HG03354 (cell line): ENCODE measurements around the gene SYMPK.

Source experiments
- ATAC-seq: cut with Tn5 transposase; IDR thresholded peaks from one replicate; pipeline ENCODE4 v1.9.1; 2021; ENCODE audit warnings: mild to moderate bottlenecking; ENCODE audit not compliant: unreplicated experiment, poor library complexity, severe bottlenecking

The SYMPK gene

GRCh38 chr19:45828523-45828922, 34.4 kb downstream of the SYMPK start:
- no peak for ATAC-seq

- no peak for ATAC-seq
These were observed 35.4 kb downstream of the SYMPK start for GRCh38 chr19:45827459-45828093.

DNA sequence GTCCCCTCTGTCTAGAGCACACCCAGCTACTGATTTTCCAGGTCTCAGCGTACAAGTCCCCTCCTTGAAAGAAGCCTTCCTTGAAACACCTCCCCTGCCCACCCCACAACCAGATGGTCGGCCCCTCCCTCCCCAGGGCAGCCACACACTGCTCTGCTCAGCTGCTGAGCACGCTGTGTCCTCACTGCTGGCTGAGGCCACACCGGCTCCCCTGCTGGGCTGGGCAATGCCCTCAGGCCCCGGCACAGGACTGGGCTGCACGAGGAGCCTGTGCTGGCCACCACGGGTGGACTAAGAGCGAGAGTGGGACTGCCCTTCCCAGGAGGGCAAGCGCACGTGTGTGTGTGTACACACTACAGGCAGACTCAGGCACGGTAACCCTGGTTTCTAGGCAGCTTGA, 36.0 kb downstream of the SYMPK start:
- no peak for ATAC-seq

GRCh38 chr19:45825917-45826893, 36.7 kb downstream of the SYMPK start:
- no peak for ATAC-seq

DNA sequence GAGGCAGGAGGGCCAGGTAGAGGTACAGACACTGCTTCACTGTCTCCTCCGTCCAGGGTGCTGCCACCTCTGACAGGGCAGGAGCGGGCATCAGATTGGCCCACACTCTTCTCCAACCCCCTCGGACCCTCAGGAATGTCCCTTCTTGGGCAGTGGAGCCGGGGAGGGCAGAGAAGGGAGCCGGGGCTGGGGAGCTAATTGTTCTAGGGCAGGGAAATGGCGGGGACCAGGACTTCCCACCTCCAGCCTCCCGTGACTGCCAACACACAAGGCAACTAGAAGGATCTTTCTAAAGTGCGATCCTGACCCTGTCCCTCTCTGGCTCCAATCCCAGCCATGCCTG, 37.7 kb downstream of the SYMPK start:
- no peak for ATAC-seq

DNA sequence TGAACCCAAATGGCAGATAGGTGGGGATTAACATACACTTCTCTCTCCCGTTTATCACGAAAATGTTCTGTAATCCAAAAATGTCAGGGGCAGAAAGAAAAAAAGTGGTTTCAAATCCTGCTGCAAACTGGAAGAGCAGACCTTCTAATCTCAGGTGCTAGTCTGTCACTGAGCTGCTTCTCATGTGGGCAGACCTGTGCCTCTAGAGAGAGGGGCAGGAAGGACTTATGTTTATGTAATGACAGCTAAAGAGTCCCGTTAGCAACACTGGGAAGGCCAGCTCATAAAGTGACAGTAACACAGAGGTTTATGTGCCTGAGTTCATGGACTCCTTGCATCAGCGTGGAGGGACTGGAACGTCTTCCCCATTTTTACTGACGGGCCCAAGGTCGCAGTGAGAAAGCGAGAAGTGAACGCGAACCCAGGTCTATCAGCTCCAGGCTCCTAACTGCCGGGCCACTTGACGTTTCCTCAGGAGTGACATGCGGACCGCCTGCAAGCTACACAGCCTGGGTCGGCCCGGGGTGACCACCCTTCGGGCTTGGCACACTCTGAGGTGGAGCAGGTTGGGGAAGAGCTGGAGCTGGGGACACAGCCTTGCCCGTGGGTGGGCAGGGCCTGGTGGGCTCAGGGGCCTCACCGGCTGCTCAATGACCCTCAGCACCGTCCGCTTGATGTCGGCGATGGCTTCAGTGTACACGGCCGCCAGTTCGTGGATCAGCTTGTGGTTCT, 38.2 kb downstream of the SYMPK start:
- ATAC-seq, result no peak

DNA sequence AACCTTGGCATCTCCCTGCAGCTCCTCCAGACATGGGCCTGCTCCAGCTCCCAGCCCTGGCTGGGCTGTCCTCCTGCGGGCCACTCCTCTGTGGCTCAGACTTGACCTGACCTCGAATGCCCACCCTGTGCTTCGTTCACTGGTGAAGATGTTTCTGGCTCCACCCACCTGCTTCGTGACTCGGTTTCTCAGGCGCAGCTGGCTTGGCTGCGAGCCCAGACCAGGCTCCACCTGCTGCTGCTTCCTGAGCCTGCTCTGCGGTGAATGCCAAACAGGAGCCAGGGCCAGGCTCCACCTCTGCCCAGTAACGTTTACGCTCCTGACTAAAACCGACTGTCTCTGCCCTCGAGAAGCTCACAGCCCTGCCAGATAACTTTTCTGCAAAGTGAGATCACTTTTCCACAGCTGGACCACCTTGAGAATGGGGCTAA, 38.9 kb downstream of the SYMPK start:
- ATAC-seq, result no peak

- no peak for ATAC-seq
These were observed 39.8 kb downstream of the SYMPK start for GRCh38 chr19:45823182-45823581.

DNA sequence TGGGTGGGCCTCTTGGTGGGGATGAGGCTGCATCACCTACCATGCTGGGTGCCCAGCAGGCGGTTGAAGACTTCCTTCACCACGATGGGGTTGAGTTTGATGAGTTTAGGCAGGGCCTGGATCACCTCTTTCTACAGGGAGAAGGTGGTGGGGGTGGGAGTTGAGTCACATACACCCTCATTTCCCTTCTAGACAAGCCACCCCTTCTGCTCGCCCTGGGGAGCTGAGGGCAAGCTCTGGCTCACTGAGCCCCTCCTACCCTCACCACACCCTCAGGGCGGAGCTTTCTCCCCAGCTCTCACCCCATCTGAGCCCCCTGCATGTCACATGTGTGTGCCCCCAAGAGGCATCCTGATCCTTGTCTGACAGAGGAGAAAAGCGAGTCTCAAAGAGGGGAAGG, 40.2 kb downstream of the SYMPK start:
- ATAC-seq, result no peak

GRCh38 chr19:45821570-45821969, 41.4 kb downstream of the SYMPK start:
- ATAC-seq, result no peak

DNA sequence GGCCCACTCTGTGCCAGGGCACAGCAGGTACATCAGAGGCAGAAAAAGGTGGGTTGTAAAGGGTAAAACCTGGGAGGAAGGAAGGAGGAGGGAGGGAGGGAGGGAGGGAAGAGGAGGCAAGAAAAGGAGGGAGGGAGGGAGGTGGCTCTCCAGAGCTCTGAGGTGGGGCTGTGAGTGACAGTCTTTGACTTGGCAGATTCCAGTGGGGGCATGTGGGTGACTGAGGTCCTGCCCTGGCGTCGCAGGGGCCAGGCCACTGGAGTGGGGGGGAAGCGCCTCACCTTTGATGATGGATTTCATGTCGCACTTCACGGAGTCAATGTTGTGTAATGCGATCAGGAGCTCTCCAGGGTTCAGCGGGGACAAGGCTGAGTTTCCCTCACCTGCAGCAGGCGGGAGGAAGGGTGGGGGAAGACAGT, 41.8 kb downstream of the SYMPK start:
- no peak for ATAC-seq

- ATAC-seq, result no peak
These were observed 42.4 kb downstream of the SYMPK start for GRCh38 chr19:45820413-45821102.

DNA sequence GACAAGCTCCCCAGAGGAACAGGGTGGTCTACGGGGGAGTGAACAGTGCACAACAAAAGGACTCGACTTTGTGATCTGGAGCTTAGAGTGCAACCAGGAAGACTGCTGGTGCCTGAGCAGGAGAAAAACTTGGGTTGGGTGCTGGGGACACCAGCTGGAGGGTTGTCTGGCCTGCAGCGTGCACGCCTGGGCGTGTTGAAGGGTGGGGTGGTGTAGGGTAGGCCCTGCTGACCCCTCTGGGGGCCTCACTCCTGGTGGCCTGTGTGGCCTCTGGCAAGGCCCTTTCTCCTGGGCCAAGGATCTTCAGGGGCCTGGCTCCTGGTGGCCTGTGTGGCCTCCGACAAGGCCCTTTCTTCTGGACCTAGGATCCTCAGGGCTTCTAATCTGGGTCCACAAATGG, 43.2 kb downstream of the SYMPK start:
- no peak for ATAC-seq

- ATAC-seq, result no peak
These were observed 45.1 kb downstream of the SYMPK start for GRCh38 chr19:45817725-45818301.

- peak; percentile 90 for ATAC-seq
These were observed 45.8 kb downstream of the SYMPK start for GRCh38 chr19:45817010-45817724.

DNA sequence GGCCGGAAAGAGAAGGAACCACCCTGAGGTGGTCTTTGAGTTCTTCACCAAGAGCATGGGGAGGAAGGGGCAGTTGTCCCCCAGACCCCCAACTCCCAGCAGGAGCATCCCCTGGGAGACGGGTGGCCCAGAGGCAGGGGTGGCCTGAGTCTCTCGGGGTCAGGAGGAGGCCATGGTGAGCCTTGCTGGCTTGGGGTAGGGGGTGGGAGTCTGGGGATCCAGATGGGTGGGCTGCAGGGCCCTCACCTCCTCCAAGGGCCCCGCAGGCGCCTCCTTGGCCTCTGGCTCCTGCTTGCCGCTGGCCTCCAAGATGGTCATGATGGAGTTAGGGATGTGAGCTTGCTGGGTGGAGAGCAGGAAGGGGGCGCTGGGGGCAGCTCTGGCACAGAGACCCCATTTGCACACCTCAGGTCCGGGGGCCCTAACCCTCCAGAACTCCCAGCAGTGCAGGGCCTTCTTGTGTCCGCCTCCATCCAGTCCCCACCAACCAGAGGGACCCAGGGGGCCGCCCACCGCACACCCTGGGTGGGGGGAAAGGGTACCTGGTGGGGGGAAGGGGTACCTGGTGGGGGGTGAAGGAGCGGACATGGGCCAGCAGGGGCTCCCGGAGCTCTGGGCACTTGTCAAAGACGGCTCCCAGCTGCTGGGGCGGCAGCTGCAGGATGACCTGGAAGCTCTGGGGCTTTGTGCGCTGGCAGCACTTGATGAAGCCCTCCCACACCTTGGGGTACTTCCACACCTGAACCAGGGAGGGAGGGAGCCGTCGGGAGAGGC, 46.5 kb downstream of the SYMPK start:
- ATAC-seq, result no peak

DNA sequence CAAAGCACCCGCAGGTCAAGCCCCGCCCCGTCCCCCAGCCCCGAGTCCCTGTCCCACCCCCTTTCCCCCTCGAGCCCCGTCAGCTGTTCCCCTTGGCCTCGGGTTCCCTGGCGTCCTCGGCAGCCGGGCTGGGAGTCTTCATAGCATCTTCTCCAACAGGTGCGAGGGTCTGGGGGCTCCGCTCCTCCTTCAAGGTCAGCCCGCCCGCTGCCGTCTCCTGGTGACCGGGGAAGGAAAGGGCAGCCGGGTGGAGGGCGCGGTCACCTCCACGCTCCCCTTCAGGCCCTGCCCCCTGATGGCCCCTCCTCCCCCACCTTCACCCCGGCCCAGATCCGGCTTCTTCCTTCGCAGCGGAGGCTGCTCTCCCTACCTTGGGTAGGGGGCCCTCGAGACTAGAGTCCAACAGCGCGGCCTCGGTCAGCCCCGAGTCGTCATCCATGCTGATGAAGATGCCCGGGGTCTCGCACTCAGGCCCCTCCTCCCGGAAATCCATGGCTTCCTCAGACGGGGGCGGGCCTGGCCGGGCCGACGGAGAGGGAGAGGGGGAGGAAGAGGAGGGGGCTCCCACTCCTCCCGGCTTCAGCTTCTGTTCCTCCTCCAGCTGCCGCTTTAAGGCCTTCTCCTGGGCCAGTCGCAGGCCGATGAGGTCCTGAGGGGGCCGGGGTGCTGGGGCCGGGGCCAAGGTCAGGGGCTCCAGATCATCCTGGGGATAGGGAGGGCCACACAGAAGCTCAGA, 47.3 kb downstream of the SYMPK start:
- ATAC-seq, result no peak
